ENCODE measurements around the gene FLVCR1. TPM values are rescaled to one million over a fixed set of nuclear protein-coding genes. Genes with fewer than 3 reads are reported as not detected.
"Not testable (repeated sequence)": the region's sequence is repeated elsewhere in the genome, so short reads cannot be mapped to it uniquely, and the experiment has no call there.

FLVCR1 gene
- polyA plus RNA-seq, 3 donors, result 1.8 to 5.5 (median 2.8) TPM

- H4K20me1 ChIP-seq (ENCODE audit: insufficient read depth, low read length), result no peaks in the 10 kb centered on the region
- H3K4me2 ChIP-seq (replicated peaks; ENCODE audit: extremely low read depth, low read length, poor library complexity, severe bottlenecking), result peak overlapping the region; percentile 22
- peaks cover 13% of the 10 kb centered on the region for H3K4me1 Mint-ChIP-seq
- TF ChIP-seq, protein P1, sequence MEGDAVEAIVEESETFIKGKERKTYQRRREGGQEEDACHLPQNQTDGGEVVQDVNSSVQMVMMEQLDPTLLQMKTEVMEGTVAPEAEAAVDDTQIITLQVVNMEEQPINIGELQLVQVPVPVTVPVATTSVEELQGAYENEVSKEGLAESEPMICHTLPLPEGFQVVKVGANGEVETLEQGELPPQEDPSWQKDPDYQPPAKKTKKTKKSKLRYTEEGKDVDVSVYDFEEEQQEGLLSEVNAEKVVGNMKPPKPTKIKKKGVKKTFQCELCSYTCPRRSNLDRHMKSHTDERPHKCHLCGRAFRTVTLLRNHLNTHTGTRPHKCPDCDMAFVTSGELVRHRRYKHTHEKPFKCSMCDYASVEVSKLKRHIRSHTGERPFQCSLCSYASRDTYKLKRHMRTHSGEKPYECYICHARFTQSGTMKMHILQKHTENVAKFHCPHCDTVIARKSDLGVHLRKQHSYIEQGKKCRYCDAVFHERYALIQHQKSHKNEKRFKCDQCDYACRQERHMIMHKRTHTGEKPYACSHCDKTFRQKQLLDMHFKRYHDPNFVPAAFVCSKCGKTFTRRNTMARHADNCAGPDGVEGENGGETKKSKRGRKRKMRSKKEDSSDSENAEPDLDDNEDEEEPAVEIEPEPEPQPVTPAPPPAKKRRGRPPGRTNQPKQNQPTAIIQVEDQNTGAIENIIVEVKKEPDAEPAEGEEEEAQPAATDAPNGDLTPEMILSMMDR (IDR thresholded peaks at IDR 0.05), result no peak
- no peak overlapping the region for H3K9ac ChIP-seq (ENCODE audit: insufficient read depth, low read length, poor library complexity, severe bottlenecking)
- peak overlapping the region; percentile 35 for H2AFZ ChIP-seq (ENCODE audit: insufficient read depth, low read depth, low read length, poor library complexity, severe bottlenecking)
- H3K4me3 Mint-ChIP-seq, result no peak overlapping the region
- H3K27me3 Mint-ChIP-seq (ENCODE audit: low read depth in 3 of 3), result no peaks in the 10 kb centered on the region
- H3K27ac Mint-ChIP-seq, result no peak overlapping the region
- DNase-seq, result peak; percentile 25 to 52 (median 37)
- H3K36me3 ChIP-seq (replicated peaks in 1 of 2; ENCODE audit: control insufficient read depth in 1 of 2, insufficient read depth in 2 of 2, low read length in 2 of 2), result peaks cover 7 to 22% of the 10 kb centered on the region in 2 donors
- WGBS (ENCODE audit: insufficient coverage), result no CpG with 5 or more reads among the region's 2 CpGs
- H3K4me1 ChIP-seq (ENCODE audit: control insufficient read depth in 1 of 2, insufficient read depth in 2 of 2, low read length in 2 of 2), result peaks cover 43 to 44% of the 10 kb centered on the region in 2 donors
- no peak overlapping the region for H3K4me3 ChIP-seq (replicated peaks in 1 of 3; ENCODE audit: low read depth in 2 of 3, low read length in 3 of 3)
- H3K9me3 ChIP-seq (replicated peaks in 1 of 2; ENCODE audit: control insufficient read depth in 1 of 2, insufficient read depth in 1 of 2, low read length in 2 of 2), result no peaks in the 10 kb centered on the region
- no peaks in the 10 kb centered on the region for H3K9me3 Mint-ChIP-seq
- intact Hi-C loops (cut with micrococcal nuclease), result no loop called here
- H3K27me3 ChIP-seq (ENCODE audit: control insufficient read depth in 2 of 2, insufficient read depth in 2 of 2, low read length in 2 of 2), result no peaks in the 10 kb centered on the region
- peaks cover 14 to 19% of the 10 kb centered on the region in 2 donors for H3K36me3 Mint-ChIP-seq
- peak overlapping the region; percentile 56 to 73 for H3K27ac ChIP-seq (ENCODE audit: low read depth in 1 of 2, low read length in 2 of 2)
- peaks cover 51% of the 10 kb centered on the region for H3K79me2 ChIP-seq (ENCODE audit: insufficient read depth, low read length)
Measured at GRCh38 chr1:212862111-212862690, 4.1 kb downstream of the FLVCR1 start.

DNA sequence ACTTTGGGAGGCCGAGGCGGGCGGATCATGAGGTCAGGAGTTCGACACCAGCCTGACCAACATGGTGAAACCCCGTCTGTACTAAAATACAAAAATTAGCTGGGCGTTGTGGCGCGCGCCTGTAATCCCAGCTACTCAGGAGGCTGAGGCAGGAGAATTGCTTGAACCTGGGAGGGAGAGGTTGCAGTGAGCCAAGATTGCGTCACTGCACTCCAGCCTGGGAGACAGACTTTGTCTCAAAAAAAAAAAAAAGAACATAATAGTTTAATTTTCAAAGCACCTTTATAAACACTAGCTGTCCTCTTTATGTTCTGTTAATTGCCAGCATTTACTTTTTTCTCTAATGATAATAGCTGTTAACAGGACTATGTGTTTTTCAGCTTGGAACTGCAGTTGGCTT, 5.3 kb downstream of the FLVCR1 start:
- H3K27ac Mint-ChIP-seq; H3K4me3 Mint-ChIP-seq; H4K20me1 ChIP-seq (ENCODE audit: insufficient read depth, low read length); H3K4me3 ChIP-seq (replicated peaks in 1 of 3; ENCODE audit: low read depth in 2 of 3, low read length in 3 of 3); intact Hi-C loops (cut with micrococcal nuclease); H3K27ac ChIP-seq (ENCODE audit: low read depth in 1 of 2, low read length in 2 of 2); H3K4me2 ChIP-seq (replicated peaks; ENCODE audit: extremely low read depth, low read length, poor library complexity, severe bottlenecking); H3K9me3 ChIP-seq (replicated peaks in 1 of 2; ENCODE audit: control insufficient read depth in 1 of 2, insufficient read depth in 1 of 2, low read length in 2 of 2); H3K4me1 Mint-ChIP-seq; H3K27me3 Mint-ChIP-seq (ENCODE audit: low read depth in 3 of 3); H3K27me3 ChIP-seq (ENCODE audit: control insufficient read depth in 2 of 2, insufficient read depth in 2 of 2, low read length in 2 of 2); DNase-seq; H3K9ac ChIP-seq (ENCODE audit: insufficient read depth, low read length, poor library complexity, severe bottlenecking); H2AFZ ChIP-seq (ENCODE audit: insufficient read depth, low read depth, low read length, poor library complexity, severe bottlenecking); H3K9me3 Mint-ChIP-seq: not testable (repeated sequence)
- peaks cover 14 to 26% of the 10 kb centered on the region in 2 donors for H3K36me3 Mint-ChIP-seq
- Histone ChIP-seq H3K36me3 (replicated peaks in 1 of 2; ENCODE audit: control insufficient read depth in 1 of 2, insufficient read depth in 2 of 2, low read length in 2 of 2) (peaks cover 9 to 26% of the 10 kb centered on the region in 2 donors), H3K4me1 (ENCODE audit: control insufficient read depth in 1 of 2, insufficient read depth in 2 of 2, low read length in 2 of 2) (peaks cover 39% of the 10 kb centered on the region in 2 donors), H3K79me2 (ENCODE audit: insufficient read depth, low read length) (peaks cover 48% of the 10 kb centered on the region)
- no CpG with 5 or more reads among the region's 10 CpGs for WGBS (ENCODE audit: insufficient coverage)

Measured in CD14-positive monocyte (primary cell).